K562 (cell line): ENCODE results near the gene PRMT5. TPM values are rescaled to one million over a fixed set of nuclear protein-coding genes. Genes with fewer than 3 reads are reported as not detected.

Experiments used
- ATAC-seq: fragments of 200-7000 bp; cut with Tn5 transposase; 3 replicates; pipeline ENCODE4 v1.9.1; 2020; ENCODE audit warnings: moderate library complexity
- BruUV-seq: library from RNA; stranded (reverse); fragments of 400-500 nt; replicated peaks from 2 replicates; lab custom pipeline; 2021; lab: Mats Ljungman, UMichigan
- CTCF ChIA-PET: fragments of 300-600 bp; formaldehyde crosslinking; extraction: SDS; loops from one replicate; lab custom pipeline; 2021; ENCODE audit warnings: low intra/inter-chr PET ratio; lab: Yijun Ruan, JAX
- POLR2A ChIA-PET: fragments of 300-600, 350-650 bp; sonication (Branson Sonifier 250); formaldehyde crosslinking; extraction: SDS; loops from one replicate; lab custom pipeline; 2021; ENCODE audit warnings: antibody characterized with exemption, inconsistent platforms; lab: Yijun Ruan, JAX
- DNase-seq, 4 experiments: peaks; one replicate each; pipeline versions ENCODE4 v3.0.0 to v3.0.0-alpha.2; 2011 to 2018; ENCODE audit warnings: low spot score in 3 of 4, mixed read lengths in 3 of 4; ENCODE audit errors: extremely low read depth in 1 of 4
- FAIRE-seq: peaks from 2 replicates; lab custom pipeline; 2011; peaks lifted over from hg19 to GRCh38; lab: Jason Lieb, UNC
- H2AFZ ChIP-seq: 2 replicates; pipeline ENCODE4 v1.6.0; 2011; ENCODE audit warnings: low read depth, low read length, control low read depth, inconsistent platforms
- H3K27ac ChIP-seq: fragments of 200-600 bp; 3 replicates; pipeline ENCODE4 v1.8.0; 2011; ENCODE audit warnings: low read depth, mild to moderate bottlenecking, control low read depth, inconsistent platforms, low read length, moderate library complexity, mixed read lengths; ENCODE audit errors: extremely low read depth
- H3K27me3 ChIP-seq, 2 experiments: fragments of 300-600 bp in 1 of 2; 2 replicates in 1 of 2; 3 replicates in 1 of 2; pipeline versions ENCODE4 v1.6.0 to v1.8.0; 2011; ENCODE audit warnings: inconsistent platforms in 2 of 2, low read length in 2 of 2, mild to moderate bottlenecking in 1 of 2, mixed read lengths in 1 of 2, moderate library complexity in 1 of 2; ENCODE audit not compliant: control insufficient read depth in 2 of 2, insufficient read depth in 2 of 2
- H3K36me3 ChIP-seq: fragments of 300-600 bp; 3 replicates; pipeline ENCODE4 v1.8.0; 2011; ENCODE audit warnings: mild to moderate bottlenecking, low read length, inconsistent platforms; ENCODE audit not compliant: control insufficient read depth, insufficient read depth
- H3K4me1 ChIP-seq, 2 experiments: fragments of 200-600 bp in 1 of 2; replicated peaks in 1 of 2; 2 replicates in 1 of 2; 3 replicates in 1 of 2; pipeline versions ENCODE4 v1.5.1 to v1.8.0; 2011; ENCODE audit warnings: inconsistent platforms in 2 of 2, low read length in 2 of 2, mild to moderate bottlenecking in 1 of 2, mixed read lengths in 1 of 2, moderate library complexity in 1 of 2; ENCODE audit not compliant: control insufficient read depth in 2 of 2, insufficient read depth in 2 of 2
- H3K4me2 ChIP-seq: 2 replicates; pipeline ENCODE4 v1.6.1; 2011; ENCODE audit warnings: low read length, control low read depth, inconsistent platforms, mixed read lengths; ENCODE audit not compliant: insufficient read depth
- H3K4me3 ChIP-seq: fragments of 200-600 bp; sonication (generic), shearing (Covaris generic); 2 replicates; pipeline ENCODE4 v1.5.1; 2016; ENCODE audit warnings: control low read depth, inconsistent platforms
- H3K79me2 ChIP-seq: fragments of 200-600 bp; 3 replicates; pipeline ENCODE4 v1.8.0; 2011; ENCODE audit warnings: low read length, inconsistent platforms; ENCODE audit not compliant: control insufficient read depth, insufficient read depth
- H3K9ac ChIP-seq, 2 experiments: 2 replicates each; pipeline versions ENCODE4 v1.6.0 to v1.6.1; 2011; ENCODE audit warnings: low read depth in 2 of 2, low read length in 2 of 2, control low read depth in 1 of 2, inconsistent platforms in 1 of 2, mild to moderate bottlenecking in 1 of 2, mixed read lengths in 1 of 2; ENCODE audit not compliant: insufficient read depth in 1 of 2
- H3K9me1 ChIP-seq: one replicate; pipeline ENCODE4 v1.6.0; 2011; ENCODE audit warnings: inconsistent platforms, mild to moderate bottlenecking, low read length, moderate library complexity; ENCODE audit not compliant: control insufficient read depth, insufficient read depth
- H3K9me3 ChIP-seq: replicated peaks from 2 replicates; pipeline ENCODE4 v1.5.1; 2011; ENCODE audit warnings: low read depth, low read length, inconsistent platforms; ENCODE audit not compliant: control insufficient read depth, insufficient read depth
- H4K20me1 ChIP-seq: replicated peaks from 2 replicates; pipeline ENCODE4 v1.6.1; 2011; ENCODE audit warnings: low read length, inconsistent platforms, mixed read lengths; ENCODE audit not compliant: control insufficient read depth, insufficient read depth
- ARID1B ChIP-seq: fragments of 450-650 bp; IDR thresholded peaks from 2 replicates; pipeline ENCODE4 v1.6.1; 2016; ENCODE audit warnings: antibody characterized with exemption, mild to moderate bottlenecking, inconsistent platforms
- BRD4 ChIP-seq: fragments of 200-600 bp; sonication (generic); IDR thresholded peaks from 2 replicates; pipeline ENCODE4 v1.6.1; 2017; ENCODE audit warnings: inconsistent platforms
- CBFA2T3 ChIP-seq: fragments of 450-650 bp; IDR thresholded peaks from 2 replicates; pipeline ENCODE4 v1.6.1; 2017
- CBFB ChIP-seq: sonication (generic); formaldehyde crosslinking; IDR thresholded peaks from 2 replicates; pipeline ENCODE4 v1.4.0; 2020; ENCODE audit warnings: mild to moderate bottlenecking, missing genetic modification reagents
- E2F8 ChIP-seq: fragments of 450-650 bp; IDR thresholded peaks from 2 replicates; pipeline ENCODE4 v1.7.1; 2018; ENCODE audit warnings: mild to moderate bottlenecking, low read depth; ENCODE audit not compliant: partially characterized antibody
- FOXM1 ChIP-seq, 2 experiments: fragments of 450-650 bp in 1 of 2; sonication (generic) in 1 of 2; formaldehyde crosslinking in 1 of 2; IDR thresholded peaks; 2 replicates each; pipeline versions ENCODE4 v1.6.1 to v1.9.0; 2017 to 2022; ENCODE audit warnings: low read depth in 2 of 2, mild to moderate bottlenecking in 2 of 2, missing genetic modification reagents in 1 of 2, moderate library complexity in 1 of 2
- GABPB2 ChIP-seq: fragments of 250-450 bp; sonication (Bioruptor Pico); conservative IDR thresholded peaks from 2 replicates; pipeline ENCODE4 v1.5.1; 2021; ENCODE audit warnings: mild to moderate bottlenecking
- HNRNPH1 ChIP-seq: fragments of 200-400 bp; formaldehyde crosslinking; optimal IDR thresholded peaks from 2 replicates; pipeline ENCODE3; 2017; ENCODE audit warnings: low read depth, mild to moderate bottlenecking, low read length, moderate library complexity
- IRF2 ChIP-seq: sonication (generic); formaldehyde crosslinking; IDR thresholded peaks from 2 replicates; pipeline ENCODE4 v1.8.1; 2022; ENCODE audit warnings: mild to moderate bottlenecking, missing genetic modification reagents
- JUN ChIP-seq, 2 experiments: sonication (generic) in 1 of 2; formaldehyde crosslinking in 1 of 2; IDR thresholded peaks; 2 replicates each; pipeline versions ENCODE4 v1.6.1 to v1.8.0; 2012 to 2022; ENCODE audit warnings: borderline replicate concordance in 2 of 2, mild to moderate bottlenecking in 2 of 2, improper control_type of control experiment in 1 of 2, low read depth in 1 of 2, low read length in 1 of 2, missing genetic modification reagents in 1 of 2
- MAX ChIP-seq: sonication (generic); formaldehyde crosslinking; IDR thresholded peaks from 2 replicates; pipeline ENCODE4 v1.9.0; 2022; ENCODE audit warnings: mild to moderate bottlenecking, missing genetic modification reagents
- NRF1 ChIP-seq, 2 experiments: fragments of 450-650 bp; IDR thresholded peaks in 1 of 2; conservative IDR thresholded peaks in 1 of 2; 2 replicates each; pipeline ENCODE4 v1.6.1; 2014; ENCODE audit warnings: mild to moderate bottlenecking in 2 of 2
- TRIM24 ChIP-seq, 2 experiments: fragments of 450-650 bp; IDR thresholded peaks; 2 replicates each; pipeline ENCODE4 v1.6.1; 2016
- ZBTB7A ChIP-seq: IDR thresholded peaks from 2 replicates; pipeline ENCODE4 v1.6.1; 2011; ENCODE audit warnings: low read depth, mild to moderate bottlenecking, low read length, moderate library complexity, borderline replicate concordance; ENCODE audit not compliant: control insufficient read depth
- ZC3H4 ChIP-seq: sonication (generic); formaldehyde crosslinking; IDR thresholded peaks from 2 replicates; pipeline ENCODE4 v1.9.0; 2021; ENCODE audit warnings: missing genetic modification reagents, borderline replicate concordance
- ZKSCAN3 ChIP-seq: fragments of 250-450 bp; sonication (Bioruptor Pico); IDR thresholded peaks from 2 replicates; pipeline ENCODE4 v1.4.0; 2020
- ZNF311 ChIP-seq: fragments of 250-450 bp; sonication (Bioruptor Pico); IDR thresholded peaks from 2 replicates; pipeline ENCODE4 v1.4.0; 2020; ENCODE audit warnings: mild to moderate bottlenecking, moderate library complexity
- ZNF436 ChIP-seq: fragments of 250-450, 450-650 bp; sonication (Bioruptor Pico); formaldehyde crosslinking; IDR thresholded peaks from 2 replicates; pipeline ENCODE4 v1.7.0; 2020; ENCODE audit warnings: mild to moderate bottlenecking
- ZNF445 ChIP-seq: fragments of 250-450 bp; sonication (Bioruptor Pico); IDR thresholded peaks from 2 replicates; pipeline ENCODE4 v1.4.0; 2020; ENCODE audit warnings: low read depth, mild to moderate bottlenecking, moderate library complexity
- WGBS: fragments of 100-300 bp; shearing (Covaris generic); methylation state at CpG from one replicate; pipeline ENCODE4 v1.1.6; 2016; ENCODE audit warnings: low coverage, mixed read lengths; ENCODE audit not compliant: insufficient coverage; ENCODE audit errors: missing lambda C conversion rate; 5-methylcytosine and 5-hydroxymethylcytosine counted together
- in situ Hi-C: fragments of 300-500 bp; cut with MboI; formaldehyde crosslinking; loops from 4 replicates; pipeline ENCODE4 v1.15.0; 2018; ENCODE audit warnings: inconsistent platforms, mixed read lengths
- intact Hi-C: fragments of 100-400 bp; cut with micrococcal nuclease; formaldehyde crosslinking; loops from 2 replicates; pipeline ENCODE4 v1.14.2; 2022
- polyA plus RNA-seq, 8 experiments: library from polyadenylated mRNA; depleted of rRNA in 4 of 8; stranded (reverse) in 5 of 8; unstranded in 3 of 8; fragments of >200 nt; fragmentation: Nextera tagmentation in 2 of 8; fragmentation: Illumina TruSeq in 1 of 8; extraction: Ambion mirVana in 2 of 8; extraction: Trizol in 1 of 8; gene quantifications; 2 replicates each; pipeline versions ENCODE4 v1.2.1 to v1.2.3, GENCODE V29; 2011 to 2014; ENCODE audit warnings: inconsistent platforms in 1 of 8, missing spikeins in 1 of 8
- total RNA-seq, 7 experiments: library from RNA; depleted of rRNA in 6 of 7; stranded (reverse); fragments of >200 nt in 6 of 7; fragmentation: Illumina TruSeq in 2 of 7; extraction: Trizol in 2 of 7; gene quantifications; 2 replicates each; pipeline versions ENCODE4 v1.2.1 to v1.2.3, GENCODE V29; 2011 to 2021; ENCODE audit warnings: low replicate concordance in 1 of 7

The PRMT5 gene
- total and polyA plus RNA-seq, 9 of the 15 experiments (the other 6 are each of a cell fraction or from before 2014, with no cell fraction given) = 114 to 552 (median 222) TPM

GRCh38 chr14:22955702-22956569, 26.8 kb upstream of the PRMT5 start:
- no peaks in the 10 kb centered on the region for H3K9me1 ChIP-seq
- peak in 2 of 4 experiments; percentile 23 to 57 for DNase-seq
- H2AFZ ChIP-seq = peak overlapping the region; percentile 99
- H4K20me1 ChIP-seq = no peaks in the 10 kb centered on the region
- H3K9me3 ChIP-seq = no peaks in the 10 kb centered on the region
- POLR2A ChIA-PET = interaction anchor here (0.7 to 3.5 kb wide), 16 partner anchors 9 to 366 kb away, joined by 3 to 18 read pairs (median 5); partner anchors contain the start of genes C14orf119, MRPL52, PABPN1 and PRMT5
- peak overlapping the region; percentile 84 for H3K4me2 ChIP-seq
- 0 out of 3 replicates have a peak, but pooled peaks have one; percentile 4 for ATAC-seq
- H3K9ac ChIP-seq = peak overlapping the region; percentile 90 to 95
- no peak for FAIRE-seq
- BruUV-seq = no TSS peak
- 2% methylated on average over 19 of the region's 19 CpGs for WGBS
- in situ Hi-C loops (no loop called here), intact Hi-C loops (loop anchor here (2.0 kb wide), 1 partner anchor 27 kb away; the partner anchor contains the start of gene PRMT5)
- peaks cover 13% of the 10 kb centered on the region for H3K79me2 ChIP-seq
- peak overlapping the region; percentile 75 for H3K4me3 ChIP-seq
- H3K27ac ChIP-seq = peak overlapping the region; percentile 92
- CTCF ChIA-PET = interaction anchor here (0.6 kb wide), 1 partner anchor 401 kb away, joined by 3 read pairs; no protein-coding TSS in a partner anchor
- peaks cover 18% of the 10 kb centered on the region in 2 experiments for H3K4me1 ChIP-seq
- no peaks in the 10 kb centered on the region for H3K27me3 ChIP-seq
- H3K36me3 ChIP-seq = peaks cover 26% of the 10 kb centered on the region
- TF ChIP-seq MAX (CRISPR knock-in tag) (no peak), ARID1B (peak; percentile 55), CBFB (CRISPR knock-in tag) (no peak), ZNF445 (CRISPR knock-in tag) (no peak), GABPB2 (CRISPR knock-in tag) (no peak), ZNF436 (CRISPR knock-in tag) (no peak), CBFA2T3 (peak; percentile 28), BRD4 (0 out of 2 replicates have a peak, but pooled peaks have one; percentile 1), ZC3H4 (CRISPR knock-in tag) (no peak), TRIM24 (IDR thresholded peaks at IDR 0.05) (no peak), E2F8 (no peak), FOXM1 (IDR thresholded peaks at IDR 0.05; ENCODE audit: low read depth) (no peak), FOXM1 (CRISPR knock-in tag; IDR thresholded peaks at IDR 0.05; ENCODE audit: low read depth) (no peak), ZKSCAN3 (CRISPR knock-in tag) (no peak), ZBTB7A (no peak), NRF1 (conservative IDR thresholded peaks at IDR 0.05 in 1 of 2, IDR thresholded peaks at IDR 0.05 in 1 of 2) (no peak), ZNF311 (CRISPR knock-in tag) (no peak), HNRNPH1 (no peak), IRF2 (CRISPR knock-in tag) (no peak), JUN (IDR thresholded peaks at IDR 0.05; ENCODE audit: borderline replicate concordance, low read depth, low read length) (no peak), JUN (CRISPR knock-in tag; IDR thresholded peaks at IDR 0.05; ENCODE audit: borderline replicate concordance) (no peak)
